GM12874 (cell line): ENCODE results near the gene SDSL.

Experiments
- CTCF ChIP-seq: IDR thresholded peaks from 2 replicates; pipeline ENCODE4 v1.5.1; 2011; ENCODE audit warnings: low read depth, mild to moderate bottlenecking, control low read depth, low read length, moderate library complexity; ENCODE audit not compliant: insufficient read depth

Gene SDSL

GRCh38 chr12:113467142-113467501 lies 44.9 kb downstream of the SDSL start:
- no peak for TF ChIP-seq CTCF

GRCh38 chr12:113467502-113468364 lies 45.6 kb downstream of the SDSL start:
- no peak for TF ChIP-seq CTCF

- TF ChIP-seq CTCF: no peak
Measured at GRCh38 chr12:113468365-113469223, 46.4 kb downstream of the SDSL start.

- no peak for TF ChIP-seq CTCF
Measured at GRCh38 chr12:113469224-113469948, 47.2 kb downstream of the SDSL start.

GRCh38 chr12:113469949-113470743 lies 48.0 kb downstream of the SDSL start:
- no peak for TF ChIP-seq CTCF

- no peak for TF ChIP-seq CTCF
Measured at GRCh38 chr12:113470871-113471618, 48.9 kb downstream of the SDSL start.
